HepG2 (cell line): ENCODE results near the gene FAM83C. TPM values are rescaled to one million over a fixed set of nuclear protein-coding genes. Genes with fewer than 3 reads are reported as not detected.

Experiments
- ATF7-NPFF ChIP-seq: sonication (generic); formaldehyde crosslinking; IDR thresholded peaks from 2 replicates; pipeline ENCODE4 v1.8.1; 2023; ENCODE audit warnings: mild to moderate bottlenecking, low read depth, missing genetic modification reagents, moderate library complexity
- CREM ChIP-seq, 2 experiments: sonication (generic) in 1 of 2; formaldehyde crosslinking in 1 of 2; IDR thresholded peaks; 2 replicates each; pipeline versions ENCODE4 v1.4.0 to v1.6.1; 2016 to 2020; ENCODE audit warnings: antibody characterized with exemption in 1 of 2, mild to moderate bottlenecking in 1 of 2, missing genetic modification reagents in 1 of 2
- DR1 ChIP-seq: sonication (generic); formaldehyde crosslinking; IDR thresholded peaks from 2 replicates; pipeline ENCODE4 v1.8.0; 2021; ENCODE audit warnings: mild to moderate bottlenecking, missing genetic modification reagents, inconsistent platforms
- ETV6 ChIP-seq: sonication (generic); formaldehyde crosslinking; conservative IDR thresholded peaks from 2 replicates; pipeline ENCODE4 v1.4.0; 2020; ENCODE audit warnings: missing genetic modification reagents
- HMG20A ChIP-seq: IDR thresholded peaks from 2 replicates; pipeline ENCODE4 v1.6.1; 2016; ENCODE audit warnings: borderline replicate concordance
- MAFF ChIP-seq: IDR thresholded peaks from 2 replicates; pipeline ENCODE4 v1.6.1; 2011; ENCODE audit warnings: low read depth, low read length, improper control_type of control experiment
- NFE2L2 ChIP-seq: fragments of 150-350 bp; IDR thresholded peaks from 2 replicates; pipeline ENCODE4 v1.6.1; 2014; ENCODE audit warnings: low read length
- NFKBIZ ChIP-seq: IDR thresholded peaks from 2 replicates; pipeline ENCODE4 v1.6.1; 2018; ENCODE audit warnings: missing genetic modification reagents, missing compliant biosample characterization
- PRDM15 ChIP-seq: sonication (generic); formaldehyde crosslinking; IDR thresholded peaks from 2 replicates; pipeline ENCODE4 v1.4.0; 2020; ENCODE audit warnings: missing genetic modification reagents
- RAD21 ChIP-seq: fragments of 450-650 bp; formaldehyde crosslinking; IDR thresholded peaks from 2 replicates; pipeline ENCODE4 v1.5.0; 2020; ENCODE audit warnings: mild to moderate bottlenecking
- RFX5 ChIP-seq: IDR thresholded peaks from 2 replicates; pipeline ENCODE4 v1.6.1; 2011; ENCODE audit warnings: low read depth, low read length, improper control_type of control experiment
- SIX1 ChIP-seq: sonication (generic); formaldehyde crosslinking; IDR thresholded peaks from 2 replicates; pipeline ENCODE4 v1.4.0; 2020; ENCODE audit warnings: missing genetic modification reagents, borderline replicate concordance
- SOX5 ChIP-seq: IDR thresholded peaks from 2 replicates; pipeline ENCODE4 v1.6.1; 2016; ENCODE audit warnings: borderline replicate concordance
- SPEN ChIP-seq: sonication (generic); formaldehyde crosslinking; IDR thresholded peaks from 2 replicates; pipeline ENCODE4 v1.5.1; 2020; ENCODE audit warnings: low read depth, mild to moderate bottlenecking, missing genetic modification reagents
- TCF7L2 ChIP-seq: IDR thresholded peaks from 2 replicates; pipeline ENCODE4 v1.6.1; 2011; ENCODE audit warnings: mild to moderate bottlenecking, low read depth, low read length, moderate library complexity
- ZBTB21 ChIP-seq: sonication (generic); formaldehyde crosslinking; IDR thresholded peaks from 2 replicates; pipeline ENCODE4 v1.4.0; 2020; ENCODE audit warnings: missing genetic modification reagents
- ZNF207 ChIP-seq: fragments of 450-650 bp; IDR thresholded peaks from 2 replicates; pipeline ENCODE4 v1.6.1; 2016; ENCODE audit warnings: antibody characterized with exemption, borderline replicate concordance
- ZNF30 ChIP-seq: sonication (generic); formaldehyde crosslinking; IDR thresholded peaks from 2 replicates; pipeline ENCODE4 v1.5.0; 2020; ENCODE audit warnings: mild to moderate bottlenecking, missing genetic modification reagents
- ZNF350 ChIP-seq: sonication (generic); formaldehyde crosslinking; IDR thresholded peaks from 2 replicates; pipeline ENCODE4 v1.4.0; 2020; ENCODE audit warnings: mild to moderate bottlenecking, low read depth, missing genetic modification reagents, borderline replicate concordance
- ZNF564 ChIP-seq: sonication (generic); formaldehyde crosslinking; IDR thresholded peaks from 2 replicates; pipeline ENCODE4 v1.8.1; 2023; ENCODE audit warnings: mild to moderate bottlenecking, missing genetic modification reagents
- ZNF572 ChIP-seq: sonication (generic); formaldehyde crosslinking; IDR thresholded peaks from 2 replicates; pipeline ENCODE4 v1.5.1; 2020; ENCODE audit warnings: mild to moderate bottlenecking, missing genetic modification reagents
- ZNF784 ChIP-seq: sonication (generic); formaldehyde crosslinking; IDR thresholded peaks from 2 replicates; pipeline ENCODE4 v1.5.1; 2020; ENCODE audit warnings: missing genetic modification reagents, mild to moderate bottlenecking, borderline replicate concordance
- ZSCAN29 ChIP-seq: sonication (generic); formaldehyde crosslinking; conservative IDR thresholded peaks from 2 replicates; pipeline ENCODE4 v1.4.0; 2020; ENCODE audit warnings: mild to moderate bottlenecking, missing genetic modification reagents
- polyA plus RNA-seq, 8 experiments: library from polyadenylated mRNA; depleted of rRNA in 3 of 8; stranded (reverse) in 7 of 8; unstranded in 1 of 8; fragments of >200 nt; fragmentation: Illumina TruSeq in 4 of 8; extraction: Trizol in 4 of 8; gene quantifications; 2 replicates each; pipeline versions ENCODE4 v1.2.1 to v1.2.3, GENCODE V29; 2011 to 2016; ENCODE audit warnings: low read depth in 4 of 8, missing spikeins in 1 of 8, mixed read lengths in 1 of 8; ENCODE audit not compliant: insufficient read depth in 1 of 8
- total RNA-seq, 5 experiments: library from RNA; depleted of rRNA; stranded (reverse); fragments of >200 nt; fragmentation: Illumina TruSeq; extraction: Trizol; gene quantifications; 2 replicates each; pipeline ENCODE4 v1.2.3, GENCODE V29; 2016; ENCODE audit warnings: low read depth in 1 of 5
- TF ChIP-seq, protein P1 (sequence below): sonication (generic); formaldehyde crosslinking; IDR thresholded peaks from 2 replicates; pipeline ENCODE4 v1.8.0; 2022; ENCODE audit warnings: missing genetic modification reagents, mild to moderate bottlenecking, inconsistent platforms, borderline replicate concordance

The FAM83C gene
- total and polyA plus RNA-seq, 2 of the 13 experiments (the other 11 are each of a cell fraction or from before 2014, with no cell fraction given), result 0.04 TPM; not detected in 1

- no peak for TF ChIP-seq ZNF350
- no peak for TF ChIP-seq ZNF30 (CRISPR knock-in tag)
- TF ChIP-seq ZNF564 (CRISPR knock-in tag), result 0 out of 2 replicates have a peak, but pooled peaks have one; percentile 8
- TF ChIP-seq MAFF, result peak; percentile 100
- TF ChIP-seq NFE2L2, result peak; percentile 97
- no peak for TF ChIP-seq ZNF572
- TF ChIP-seq, protein P1, sequence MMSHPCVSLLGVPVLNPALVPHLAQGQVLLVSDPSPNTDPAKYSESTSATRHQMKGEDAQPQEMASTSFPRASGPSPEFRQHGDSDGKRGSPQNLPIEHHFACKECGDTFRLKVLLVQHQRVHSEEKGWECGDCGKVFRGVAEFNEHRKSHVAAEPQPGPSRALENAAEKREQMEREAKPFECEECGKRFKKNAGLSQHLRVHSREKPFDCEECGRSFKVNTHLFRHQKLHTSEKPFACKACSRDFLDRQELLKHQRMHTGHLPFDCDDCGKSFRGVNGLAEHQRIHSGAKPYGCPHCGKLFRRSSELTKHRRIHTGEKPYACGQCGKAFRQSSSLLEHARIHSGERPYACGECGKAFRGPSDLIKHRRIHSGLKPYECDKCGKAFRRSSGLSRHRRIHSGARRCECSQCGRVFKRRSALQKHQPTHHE (CRISPR knock-in tag), result no peak
- TF ChIP-seq HMG20A (CRISPR knock-in tag), result no peak
- peak; percentile 33; the same call in 1 of the 2 replicates for TF ChIP-seq ATF7-NPFF (CRISPR knock-in tag)
- TF ChIP-seq ZNF784, result no peak
- peak; percentile 81 for TF ChIP-seq CREM (IDR thresholded peaks at IDR 0.05)
- TF ChIP-seq CREM (CRISPR knock-in tag; IDR thresholded peaks at IDR 0.05), result no peak
- 0 out of 2 replicates have a peak, but pooled peaks have one; percentile 23 for TF ChIP-seq ETV6 (CRISPR knock-in tag)
- TF ChIP-seq ZSCAN29 (CRISPR knock-in tag), result no peak
- TF ChIP-seq NFKBIZ (CRISPR knock-in tag), result 0 out of 2 replicates have a peak, but pooled peaks have one; percentile 13
- no peak for TF ChIP-seq SIX1 (CRISPR knock-in tag)
- TF ChIP-seq DR1, result no peak
- TF ChIP-seq RAD21 (CRISPR knock-in tag), result no peak
- TF ChIP-seq TCF7L2, result no peak
- peak; percentile 98 for TF ChIP-seq ZBTB21 (CRISPR knock-in tag)
- peak; percentile 61; the same call in 1 of the 2 replicates for TF ChIP-seq RFX5
- 0 out of 2 replicates have a peak, but pooled peaks have one; percentile 9 for TF ChIP-seq SPEN (CRISPR knock-in tag)
- 0 out of 2 replicates have a peak, but pooled peaks have one; percentile 17 for TF ChIP-seq PRDM15
- peak; percentile 9; the same call in 1 of the 2 replicates for TF ChIP-seq ZNF207
- no peak for TF ChIP-seq SOX5 (CRISPR knock-in tag)
These were observed 6.5 kb downstream of the FAM83C start (continued) for GRCh38 chr20:35285806-35286076.
